CD4-positive, CD25-positive, alpha-beta regulatory T cell (primary cell): Measurements from ENCODE around the gene KCNIP4. TPM values are rescaled to one million over a fixed set of nuclear protein-coding genes. Genes with fewer than 3 reads are reported as not detected.
A peak's percentile ranks its signal among the peaks of the same experiment; 100 is the strongest.

Source experiments
- ATAC-seq, 2 donors: fragments of 150-1000 bp; cut with Tn5 transposase; one replicate each; pipeline ENCODE4 v1.10.0; 2021; ENCODE audit warnings: low read depth in 2 of 2, moderate number of reproducible peaks in 2 of 2, moderate library complexity in 1 of 2
- DNase-seq, 3 donors: peaks; one replicate each; pipeline versions ENCODE4 v3.0.0 to v3.0.0-alpha.2; 2012 to 2022; ENCODE audit warnings: mixed read lengths in 1 of 3
- H3K27ac ChIP-seq: one replicate; pipeline ENCODE4 v1.7.0; 2013; ENCODE audit warnings: mild to moderate bottlenecking, low read length; ENCODE audit not compliant: insufficient read depth, poor library complexity, severe bottlenecking
- H3K27me3 ChIP-seq: one replicate; pipeline ENCODE4 v1.7.0; 2013; ENCODE audit warnings: low read length; ENCODE audit not compliant: control insufficient read depth, insufficient read depth
- H3K36me3 ChIP-seq: one replicate; pipeline ENCODE4 v1.7.0; 2013; ENCODE audit warnings: mild to moderate bottlenecking, low read length, moderate library complexity; ENCODE audit not compliant: control insufficient read depth, insufficient read depth
- H3K4me1 ChIP-seq: 2 replicates; pipeline ENCODE4 v1.7.0; 2013; ENCODE audit warnings: mild to moderate bottlenecking, low read length; ENCODE audit not compliant: insufficient read depth, control insufficient read depth, poor library complexity, severe bottlenecking
- H3K4me3 ChIP-seq: one replicate; pipeline ENCODE4 v1.7.0; 2013; ENCODE audit warnings: low read depth, mild to moderate bottlenecking, low read length, moderate library complexity
- H3K9me3 ChIP-seq, 2 experiments: 1 replicate in 1 of 2; 2 replicates in 1 of 2; pipeline ENCODE4 v1.7.0; 2013; ENCODE audit warnings: low read length in 2 of 2, mild to moderate bottlenecking in 1 of 2, moderate library complexity in 1 of 2; ENCODE audit not compliant: control insufficient read depth in 2 of 2
- H3K27ac Mint-ChIP-seq, 3 donors: one replicate each; pipeline ENCODE4 v1.8.0; 2020 to 2022; ENCODE audit warnings: mild to moderate bottlenecking in 3 of 3, mixed read lengths in 3 of 3, moderate library complexity in 2 of 3
- H3K27me3 Mint-ChIP-seq: one replicate; pipeline ENCODE4 v1.8.0; 2022; ENCODE audit warnings: mild to moderate bottlenecking, mixed read lengths
- H3K36me3 Mint-ChIP-seq: one replicate; pipeline ENCODE4 v1.8.0; 2020; ENCODE audit warnings: mixed read lengths
- H3K4me1 Mint-ChIP-seq, 4 donors: one replicate each; pipeline ENCODE4 v1.8.0; 2020 to 2022; ENCODE audit warnings: mixed read lengths in 4 of 4, mild to moderate bottlenecking in 1 of 4
- H3K4me3 Mint-ChIP-seq, 4 donors: one replicate each; pipeline ENCODE4 v1.8.0; 2020 to 2022; ENCODE audit warnings: mild to moderate bottlenecking in 4 of 4, mixed read lengths in 4 of 4, moderate library complexity in 3 of 4
- H3K9me3 Mint-ChIP-seq, 7 donors: one replicate each; pipeline ENCODE4 v1.8.0; 2020 to 2022; ENCODE audit warnings: mixed read lengths in 7 of 7, mild to moderate bottlenecking in 3 of 7, moderate library complexity in 2 of 7
- polyA plus RNA-seq, 4 donors: library from polyadenylated mRNA; unstranded; fragments of 300-500 nt; fragmentation: Illumina TruSeq; gene quantifications; one replicate each; pipeline ENCODE4 v1.2.3, GENCODE V29; 2021
- total RNA-seq: library from RNA; stranded (reverse); gene quantifications from one replicate; pipeline ENCODE4 v1.2.3, GENCODE V29; 2022

KCNIP4 gene
- total and polyA plus RNA-seq, 5 donors from 2014 or later, result 0.09 to 0.24 TPM; not detected in 3

DNA sequence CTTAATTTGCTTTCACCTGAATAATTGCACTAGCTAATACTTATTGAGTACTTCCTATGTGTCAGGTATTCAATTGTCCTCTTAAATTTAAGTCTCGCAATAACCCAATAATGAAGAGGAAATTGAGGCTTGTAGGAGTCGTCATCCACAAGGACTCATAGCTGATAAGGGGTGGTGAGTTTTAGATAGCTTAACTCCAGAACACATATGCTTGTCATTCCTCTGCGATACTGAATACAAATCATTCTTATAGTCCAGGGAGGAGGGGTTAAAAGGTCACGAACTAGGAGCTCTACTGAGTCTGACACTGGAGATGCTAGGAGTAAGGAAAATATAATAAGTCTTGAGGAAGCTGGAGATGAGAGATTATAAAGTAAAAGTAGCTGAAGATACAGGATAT lies 1249.8 kb downstream of the KCNIP4 start:
- H3K9me3 ChIP-seq, result no peaks in the 10 kb centered on the region
- DNase-seq, result no peak
- Mint-ChIP-seq H3K4me3 (peak overlapping the region in 3 of 4 donors; percentile 23 to 72 (median 29)), H3K27me3 (no peaks in the 10 kb centered on the region), H3K36me3 (peaks cover 2% of the 10 kb centered on the region), H3K27ac (peak overlapping the region in 1 of 3 donors; percentile 20), H3K4me1 (peaks cover 30 to 42% (median 31%) of the 10 kb centered on the region in 4 donors), H3K9me3 (no peaks in the 10 kb centered on the region)
- no peak overlapping the region for H3K4me3 ChIP-seq
- no peaks in the 10 kb centered on the region for H3K36me3 ChIP-seq
- H3K4me1 ChIP-seq, result peaks cover 17% of the 10 kb centered on the region
- ATAC-seq, result no peak
- no peak overlapping the region for H3K27ac ChIP-seq
- H3K27me3 ChIP-seq, result no peaks in the 10 kb centered on the region

DNA sequence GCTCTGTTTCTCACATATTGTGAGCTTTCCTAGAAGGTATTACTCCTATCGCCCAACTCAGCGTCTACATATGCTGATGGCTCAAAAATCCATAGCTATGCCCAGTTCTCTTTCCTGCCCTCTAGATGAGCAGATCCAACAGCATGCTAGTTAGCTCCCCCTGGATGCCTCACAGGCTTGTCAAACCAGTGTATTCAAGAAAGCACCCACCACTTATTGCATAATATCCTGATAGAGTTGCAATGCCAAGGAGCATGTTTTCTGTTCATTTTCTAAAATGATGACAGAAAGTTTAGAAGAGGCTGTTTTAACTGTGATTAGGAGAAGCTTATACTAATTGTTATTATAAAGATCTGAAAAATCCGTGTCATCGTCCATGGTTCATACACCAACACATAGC lies 1250.2 kb downstream of the KCNIP4 start:
- no peaks in the 10 kb centered on the region for H3K9me3 Mint-ChIP-seq
- H3K9me3 ChIP-seq, result no peaks in the 10 kb centered on the region
- H3K27ac ChIP-seq, result no peak overlapping the region
- H3K36me3 ChIP-seq, result no peaks in the 10 kb centered on the region
- no peak overlapping the region for H3K27ac Mint-ChIP-seq
- no peak for ATAC-seq
- DNase-seq, result no peak
- H3K4me1 ChIP-seq, result peaks cover 17% of the 10 kb centered on the region
- H3K4me3 ChIP-seq, result no peak overlapping the region
- peak overlapping the region in 2 of 4 donors; percentile 23 to 72 for H3K4me3 Mint-ChIP-seq
- no peaks in the 10 kb centered on the region for H3K27me3 Mint-ChIP-seq
- no peaks in the 10 kb centered on the region for H3K36me3 Mint-ChIP-seq
- H3K4me1 Mint-ChIP-seq, result peaks cover 25 to 39% (median 30%) of the 10 kb centered on the region in 4 donors
- no peaks in the 10 kb centered on the region for H3K27me3 ChIP-seq

DNA sequence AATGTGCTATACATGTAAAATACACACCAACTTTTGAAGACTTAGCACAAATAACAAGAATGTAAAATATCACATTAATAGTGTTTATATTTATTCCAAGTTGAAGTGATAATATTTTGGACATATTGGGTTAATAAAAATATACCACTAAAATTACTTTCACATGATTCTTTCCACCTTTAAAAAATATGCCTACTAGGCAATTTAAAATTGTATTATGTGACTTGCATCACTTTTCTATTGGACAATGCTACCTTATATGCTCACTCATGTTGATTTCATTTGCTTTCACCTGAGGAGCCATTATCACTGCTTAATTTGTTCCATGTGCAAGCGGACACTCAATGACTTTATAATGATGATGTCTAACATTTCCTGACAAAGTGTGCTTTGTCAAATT lies 1251.8 kb downstream of the KCNIP4 start:
- H3K4me1 ChIP-seq, result peaks cover 17% of the 10 kb centered on the region
- DNase-seq, result no peak
- H3K4me1 Mint-ChIP-seq, result peaks cover 13 to 24% (median 17%) of the 10 kb centered on the region in 4 donors
- no peaks in the 10 kb centered on the region for H3K9me3 Mint-ChIP-seq
- no peak overlapping the region for H3K4me3 Mint-ChIP-seq
- H3K36me3 ChIP-seq, result no peaks in the 10 kb centered on the region
- no peaks in the 10 kb centered on the region for H3K9me3 ChIP-seq
- no peak for ATAC-seq
- H3K36me3 Mint-ChIP-seq, result no peaks in the 10 kb centered on the region
- no peaks in the 10 kb centered on the region for H3K27me3 ChIP-seq
- H3K27ac Mint-ChIP-seq, result no peak overlapping the region
- no peaks in the 10 kb centered on the region for H3K27me3 Mint-ChIP-seq
- no peak overlapping the region for H3K27ac ChIP-seq
- no peak overlapping the region for H3K4me3 ChIP-seq

DNA sequence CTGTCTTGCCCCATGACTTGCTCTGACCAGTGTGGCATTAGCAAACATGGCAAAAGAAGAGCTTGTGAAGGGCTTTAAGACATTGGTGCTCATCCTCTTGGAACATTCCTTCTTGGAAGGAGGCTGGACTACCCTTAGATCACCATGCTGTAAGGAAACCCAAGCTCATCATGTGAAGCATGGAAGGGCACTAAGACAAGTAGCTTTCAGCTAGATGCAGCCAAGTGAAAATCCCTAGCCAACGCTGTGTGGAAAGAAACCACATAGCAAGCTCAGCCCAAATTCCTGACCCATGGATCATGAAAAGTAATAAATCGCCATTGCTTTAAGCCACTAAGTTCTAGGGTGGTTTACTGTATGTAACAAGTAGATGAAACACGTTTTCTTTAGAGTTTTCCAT lies 1260.7 kb downstream of the KCNIP4 start:
- Histone ChIP-seq H3K27me3 (peaks cover 4% of the 10 kb centered on the region), H3K4me3 (no peak overlapping the region), H3K9me3 (no peaks in the 10 kb centered on the region), H3K4me1 (no peaks in the 10 kb centered on the region), H3K36me3 (no peaks in the 10 kb centered on the region), H3K27ac (no peak overlapping the region)
- no peaks in the 10 kb centered on the region for H3K36me3 Mint-ChIP-seq
- DNase-seq (no peak), ATAC-seq (no peak)
- no peaks in the 10 kb centered on the region for H3K9me3 Mint-ChIP-seq
- no peak overlapping the region for H3K4me3 Mint-ChIP-seq
- H3K27ac Mint-ChIP-seq, result no peak overlapping the region
- H3K4me1 Mint-ChIP-seq, result no peaks in the 10 kb centered on the region
- H3K27me3 Mint-ChIP-seq, result no peaks in the 10 kb centered on the region

DNA sequence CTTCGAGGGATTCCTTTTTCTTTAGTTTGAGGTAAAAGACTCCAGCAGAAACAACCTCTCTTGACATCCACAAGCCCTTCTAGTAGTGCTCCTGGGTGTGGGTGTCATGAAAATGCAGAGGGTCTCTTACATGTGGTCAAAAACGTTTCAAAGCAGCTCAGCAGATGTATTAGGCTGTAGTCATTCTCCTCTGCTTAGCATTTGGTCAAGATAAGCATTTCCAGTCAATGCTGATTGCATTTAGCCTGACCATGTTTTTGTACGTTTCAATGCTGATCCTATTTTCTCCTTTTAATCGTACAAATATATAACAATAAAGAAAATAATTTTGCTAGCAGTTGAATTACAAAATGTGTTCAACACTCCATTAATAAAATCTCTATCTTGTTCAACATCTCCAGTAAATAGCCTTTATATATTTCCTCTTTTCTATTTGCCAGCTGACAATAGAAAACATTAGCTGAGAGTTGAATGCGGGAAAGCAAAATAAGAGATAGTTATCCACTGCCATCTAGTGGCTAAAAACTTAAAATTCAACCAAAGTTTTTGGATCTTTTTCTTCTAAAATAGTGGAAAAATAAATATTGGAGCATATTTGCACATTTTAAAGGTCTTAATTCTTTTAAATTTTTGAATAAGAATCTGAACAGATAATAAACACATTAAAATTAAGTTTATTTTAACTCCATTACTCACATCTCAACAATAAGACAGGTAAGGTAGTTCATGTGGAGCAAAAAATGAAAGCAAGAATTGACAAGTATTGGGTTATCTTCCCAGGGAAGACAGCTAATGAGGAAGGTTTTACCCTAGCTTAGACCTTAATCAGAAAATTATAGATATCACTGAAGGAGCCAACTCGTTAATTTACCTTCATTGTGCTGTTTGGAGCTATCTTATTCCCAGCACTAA lies 1263.5 kb downstream of the KCNIP4 start:
- Mint-ChIP-seq H3K36me3 (no peaks in the 10 kb centered on the region), H3K27ac (no peak overlapping the region), H3K4me3 (no peak overlapping the region), H3K9me3 (no peaks in the 10 kb centered on the region), H3K27me3 (no peaks in the 10 kb centered on the region), H3K4me1 (no peaks in the 10 kb centered on the region)
- Histone ChIP-seq H3K4me1 (no peaks in the 10 kb centered on the region), H3K4me3 (no peak overlapping the region), H3K9me3 (no peaks in the 10 kb centered on the region), H3K36me3 (no peaks in the 10 kb centered on the region), H3K27ac (no peak overlapping the region), H3K27me3 (no peaks in the 10 kb centered on the region)
- peak in 1 of 3 donors; percentile 16 for DNase-seq
- ATAC-seq, result no peak

DNA sequence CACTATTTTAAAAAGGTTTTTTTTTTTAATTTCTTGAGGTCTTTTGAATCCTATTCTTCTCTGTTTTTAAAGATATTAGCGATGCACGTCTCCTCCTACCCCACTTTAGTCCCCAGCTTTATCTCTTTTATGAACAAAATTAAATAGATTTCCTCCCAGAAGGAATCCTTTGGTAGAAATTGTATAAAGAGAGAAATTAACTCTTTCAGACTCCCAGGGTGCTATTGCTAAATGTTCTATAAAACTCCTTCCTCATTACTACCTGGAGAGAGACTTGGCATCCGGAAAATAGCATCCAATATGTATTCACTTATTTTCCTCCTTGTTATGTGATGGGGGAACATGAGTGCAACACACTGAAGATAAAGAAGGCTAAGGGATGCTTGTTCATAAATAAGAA lies 1264.8 kb downstream of the KCNIP4 start:
- Histone ChIP-seq H3K4me1 (no peaks in the 10 kb centered on the region), H3K4me3 (no peak overlapping the region), H3K27ac (no peak overlapping the region), H3K27me3 (no peaks in the 10 kb centered on the region), H3K9me3 (no peaks in the 10 kb centered on the region), H3K36me3 (no peaks in the 10 kb centered on the region)
- no peaks in the 10 kb centered on the region for H3K4me1 Mint-ChIP-seq
- no peak overlapping the region for H3K27ac Mint-ChIP-seq
- H3K9me3 Mint-ChIP-seq, result no peaks in the 10 kb centered on the region
- ATAC-seq (no peak), DNase-seq (no peak)
- no peaks in the 10 kb centered on the region for H3K27me3 Mint-ChIP-seq
- H3K36me3 Mint-ChIP-seq, result no peaks in the 10 kb centered on the region
- no peak overlapping the region for H3K4me3 Mint-ChIP-seq

DNA sequence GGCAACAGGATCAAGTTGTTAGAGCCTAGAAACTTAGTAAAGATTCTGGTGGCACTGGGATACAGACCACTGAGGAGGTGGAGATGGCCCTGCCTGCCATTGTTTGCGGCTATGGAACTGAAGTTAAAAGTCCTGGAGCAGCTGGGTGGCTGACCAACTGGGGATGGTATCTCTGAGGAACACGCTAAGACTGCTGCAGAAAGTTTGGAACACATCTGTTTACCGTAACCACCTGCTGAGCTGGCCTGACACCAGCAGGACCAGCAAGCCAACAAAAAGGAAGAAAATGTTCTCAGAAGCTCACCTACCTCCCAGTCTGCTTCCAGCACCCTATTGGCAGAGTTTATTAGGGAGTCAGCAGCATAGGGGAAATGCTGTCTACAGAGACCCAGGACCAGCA lies 1265.7 kb downstream of the KCNIP4 start:
- no peak overlapping the region for H3K4me3 Mint-ChIP-seq
- H3K9me3 ChIP-seq, result no peaks in the 10 kb centered on the region
- no peaks in the 10 kb centered on the region for H3K36me3 Mint-ChIP-seq
- H3K27me3 Mint-ChIP-seq, result no peaks in the 10 kb centered on the region
- H3K27ac Mint-ChIP-seq, result no peak overlapping the region
- DNase-seq (no peak), ATAC-seq (no peak)
- no peak overlapping the region for H3K27ac ChIP-seq
- no peaks in the 10 kb centered on the region for H3K36me3 ChIP-seq
- H3K4me1 ChIP-seq, result no peaks in the 10 kb centered on the region
- no peaks in the 10 kb centered on the region for H3K27me3 ChIP-seq
- no peaks in the 10 kb centered on the region for H3K4me1 Mint-ChIP-seq
- no peaks in the 10 kb centered on the region for H3K9me3 Mint-ChIP-seq
- H3K4me3 ChIP-seq, result no peak overlapping the region

DNA sequence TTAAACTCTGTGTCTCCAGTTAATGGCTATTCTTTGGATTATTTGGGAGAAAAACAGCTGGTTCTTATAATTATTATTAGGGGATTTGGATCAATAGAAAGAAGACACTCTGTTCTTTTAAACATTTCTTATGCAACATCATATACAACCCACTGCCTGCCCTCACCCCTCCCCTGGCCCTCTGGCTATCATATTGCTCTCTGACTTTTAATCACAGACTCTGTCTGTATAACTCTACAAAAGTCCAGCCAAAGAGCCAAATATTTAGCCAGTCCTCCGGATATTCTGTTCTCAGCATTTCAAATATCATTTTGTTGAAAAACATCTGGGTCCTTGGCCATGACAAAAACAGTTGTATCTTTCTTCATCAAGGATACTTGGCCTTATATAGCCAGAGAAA lies 1267.3 kb downstream of the KCNIP4 start:
- no peaks in the 10 kb centered on the region for H3K27me3 Mint-ChIP-seq
- H3K9me3 Mint-ChIP-seq, result no peaks in the 10 kb centered on the region
- no peak for DNase-seq

More for the DNA sequence above, 1267.3 kb downstream of the KCNIP4 start:
- Mint-ChIP-seq H3K4me1 (no peaks in the 10 kb centered on the region), H3K36me3 (no peaks in the 10 kb centered on the region), H3K4me3 (no peak overlapping the region), H3K27ac (no peak overlapping the region)
- ATAC-seq, result no peak
- no peaks in the 10 kb centered on the region for H3K4me1 ChIP-seq
- H3K27ac ChIP-seq, result no peak overlapping the region
- no peaks in the 10 kb centered on the region for H3K9me3 ChIP-seq
- H3K36me3 ChIP-seq, result no peaks in the 10 kb centered on the region
- H3K4me3 ChIP-seq, result no peak overlapping the region
- no peaks in the 10 kb centered on the region for H3K27me3 ChIP-seq
